Measurements from ENCODE around the gene HNRNPDL. TPM values are rescaled to one million over a fixed set of nuclear protein-coding genes. Genes with fewer than 3 reads are reported as not detected.
"Not testable (repeated sequence)": the region's sequence is repeated elsewhere in the genome, so short reads cannot be mapped to it uniquely, and the experiment has no call there.

Gene HNRNPDL
- total RNA-seq, 2 experiments from 2014 or later, result 264 to 277 TPM

DNA sequence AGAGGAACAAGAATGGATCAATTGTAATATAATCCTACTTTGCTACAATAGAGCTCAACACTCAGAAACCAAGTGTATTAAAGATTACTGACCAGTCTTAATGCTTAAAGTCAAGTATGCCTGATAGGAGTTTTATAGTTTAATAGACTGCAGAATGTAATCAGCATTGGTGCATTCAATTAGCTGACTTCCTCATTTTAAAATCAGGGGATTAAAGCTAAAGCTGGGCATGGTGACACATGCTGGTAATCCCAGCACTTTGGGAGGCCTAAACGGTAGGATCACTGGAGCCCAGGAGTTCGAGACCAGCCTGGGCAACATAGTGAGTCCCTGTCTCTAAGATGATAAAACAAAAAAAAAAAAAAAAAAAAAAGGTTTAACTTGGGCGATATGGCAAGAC, 10.8 kb downstream of the HNRNPDL start:
- H3K27me3 Mint-ChIP-seq, result peaks cover 18% of the 10 kb centered on the region
- H3K4me3 Mint-ChIP-seq, result no peak overlapping the region
- peaks cover 18% of the 10 kb centered on the region for H3K36me3 Mint-ChIP-seq
- H3K9me3 Mint-ChIP-seq, result no peaks in the 10 kb centered on the region
- no peak overlapping the region for H3K27ac Mint-ChIP-seq
- CTCF ChIA-PET, result interaction anchor here (1.1 kb wide), 1 partner anchor 10 kb away, joined by 5 read pairs; no protein-coding TSS in a partner anchor
- peaks cover 15% of the 10 kb centered on the region for H3K4me1 Mint-ChIP-seq (ENCODE audit: low read depth)
- intact Hi-C loops (cut with micrococcal nuclease), result no loop called here
- POLR2A ChIA-PET, result interaction anchor here (1.0 to 1.3 kb wide), 2 partner anchors 10 to 39 kb away, joined by 3 to 8 read pairs; partner anchors contain the start of gene HNRNPDL
- no peak for DNase-seq

GRCh38 chr4:82415922-82416365, 14.3 kb downstream of the HNRNPDL start:
- POLR2A ChIA-PET, result interaction anchor here (2.2 kb wide), 1 partner anchor 13 kb away, joined by 7 read pairs; no protein-coding TSS in a partner anchor
- peaks cover 18% of the 10 kb centered on the region for H3K27me3 Mint-ChIP-seq

GRCh38 chr4:82415061-82415460, 15.2 kb downstream of the HNRNPDL start:
- POLR2A ChIA-PET, result interaction anchor here (0.6 to 2.2 kb wide), 2 partner anchors 14 to 18 kb away, joined by 3 to 7 read pairs; no protein-coding TSS in a partner anchor
- DNase-seq; H3K4me1 Mint-ChIP-seq (ENCODE audit: low read depth); intact Hi-C loops (cut with micrococcal nuclease); H3K27ac Mint-ChIP-seq; H3K36me3 Mint-ChIP-seq; H3K9me3 Mint-ChIP-seq; H3K4me3 Mint-ChIP-seq: not testable (repeated sequence)
- CTCF ChIA-PET, result interaction anchor here (0.6 kb wide), 1 partner anchor 130 kb away, joined by 4 read pairs; no protein-coding TSS in a partner anchor
- peaks cover 18% of the 10 kb centered on the region for H3K27me3 Mint-ChIP-seq

More at GRCh38 chr4:82415922-82416365, 14.3 kb downstream of the HNRNPDL start:
- CTCF ChIA-PET, result interaction anchor here (1.7 kb wide), 1 partner anchor 13 kb away, joined by 5 read pairs; no protein-coding TSS in a partner anchor
- intact Hi-C loops (cut with micrococcal nuclease), result no loop called here
- H3K36me3 Mint-ChIP-seq, result no peaks in the 10 kb centered on the region
- H3K4me3 Mint-ChIP-seq, result no peak overlapping the region
- H3K9me3 Mint-ChIP-seq, result peaks cover 4% of the 10 kb centered on the region
- no peak for DNase-seq
- H3K27ac Mint-ChIP-seq, result no peak overlapping the region
- peaks cover 3% of the 10 kb centered on the region for H3K4me1 Mint-ChIP-seq (ENCODE audit: low read depth)

DNA sequence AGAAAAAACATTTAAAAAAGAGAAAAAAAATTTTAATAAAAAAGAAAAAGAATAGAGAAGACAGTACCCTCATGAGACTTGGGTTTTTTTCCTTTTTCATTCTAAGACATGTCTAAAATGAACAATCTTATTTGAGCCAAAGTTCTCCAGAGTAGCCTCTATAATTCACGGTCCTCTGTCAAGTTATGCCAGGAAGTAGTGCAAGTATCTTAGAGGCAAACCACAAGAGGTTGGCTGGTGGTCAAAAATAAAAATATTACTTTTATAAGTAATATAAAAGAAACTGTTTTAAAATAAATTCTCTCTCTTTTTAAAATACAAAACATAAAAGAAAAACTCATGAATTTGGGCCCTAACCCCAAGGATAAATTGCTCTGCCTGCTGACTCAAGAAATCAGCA, 26.5 kb downstream of the HNRNPDL start:
- ChIA-PET CTCF (no interaction called here), POLR2A (no interaction called here)
- intact Hi-C loops (cut with micrococcal nuclease), result no loop called here
- no peak for DNase-seq
- peaks cover 5% of the 10 kb centered on the region for H3K27me3 Mint-ChIP-seq
- H3K4me1 Mint-ChIP-seq (ENCODE audit: low read depth), result no peaks in the 10 kb centered on the region
- no peak overlapping the region for H3K4me3 Mint-ChIP-seq
- no peaks in the 10 kb centered on the region for H3K36me3 Mint-ChIP-seq
- H3K27ac Mint-ChIP-seq, result no peak overlapping the region
- no peaks in the 10 kb centered on the region for H3K9me3 Mint-ChIP-seq

DNA sequence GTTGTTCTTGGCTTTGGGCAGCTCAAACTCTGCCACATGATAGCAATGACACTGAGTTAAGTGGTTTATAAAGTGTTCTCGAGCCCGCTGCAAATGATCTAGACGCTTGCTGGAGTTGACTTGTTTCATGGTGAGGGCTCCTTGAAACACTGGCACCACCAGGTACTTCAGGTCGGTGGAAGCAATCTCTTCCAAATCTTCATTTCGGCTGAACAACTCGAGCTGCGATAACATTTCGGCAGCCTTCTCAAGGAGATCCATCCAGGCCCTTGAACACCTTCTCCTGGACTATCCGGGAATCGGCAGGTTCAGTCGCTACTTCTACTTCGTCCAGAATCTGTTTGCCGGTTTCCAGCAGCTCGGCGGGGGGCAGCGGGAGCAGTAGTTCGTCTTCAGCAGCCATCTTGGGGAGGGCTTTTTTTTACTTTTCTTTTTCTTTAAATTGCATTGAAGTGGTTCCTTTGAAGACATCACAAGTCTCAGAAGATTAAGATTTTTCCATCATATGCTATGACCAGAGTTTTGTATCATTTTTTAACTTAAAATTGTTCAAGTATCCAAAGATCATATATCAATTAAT, 28.0 kb downstream of the HNRNPDL start:
- DNase-seq, result no peak
- intact Hi-C loops (cut with micrococcal nuclease), result no loop called here
- Mint-ChIP-seq H3K9me3 (no peaks in the 10 kb centered on the region), H3K4me3 (no peak overlapping the region), H3K36me3 (no peaks in the 10 kb centered on the region), H3K4me1 (ENCODE audit: low read depth) (no peaks in the 10 kb centered on the region), H3K27ac (no peak overlapping the region), H3K27me3 (peaks cover 5% of the 10 kb centered on the region)
- CTCF ChIA-PET, result no interaction called here
- POLR2A ChIA-PET, result no interaction called here

DNA sequence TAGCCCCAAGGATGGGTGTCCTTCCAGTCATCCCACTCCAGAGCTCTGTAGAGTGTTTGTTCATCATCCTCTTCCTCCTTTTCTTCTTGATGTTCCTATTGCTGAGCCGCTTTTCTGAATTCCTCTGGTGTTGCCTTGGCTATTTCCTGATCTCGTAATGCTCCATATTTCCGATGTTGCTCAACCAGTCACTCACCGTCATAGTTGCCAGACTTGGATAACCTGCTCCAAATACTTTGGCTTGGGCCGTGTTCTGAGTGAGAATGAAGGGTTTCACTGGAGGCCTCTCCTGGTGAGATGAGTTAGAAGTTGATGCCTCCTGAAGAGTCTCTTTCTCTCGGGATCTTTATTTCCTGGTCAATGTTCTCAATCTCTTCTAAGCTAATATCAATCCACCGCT, 28.7 kb downstream of the HNRNPDL start:
- Mint-ChIP-seq H3K27ac (no peak overlapping the region), H3K36me3 (no peaks in the 10 kb centered on the region), H3K4me1 (ENCODE audit: low read depth) (no peaks in the 10 kb centered on the region), H3K27me3 (peaks cover 5% of the 10 kb centered on the region), H3K4me3 (no peak overlapping the region), H3K9me3 (no peaks in the 10 kb centered on the region)
- CTCF ChIA-PET, result no interaction called here
- intact Hi-C loops (cut with micrococcal nuclease), result no loop called here
- no peak for DNase-seq
- POLR2A ChIA-PET, result no interaction called here

- POLR2A ChIA-PET, result interaction anchor here (1.2 to 1.4 kb wide), 2 partner anchors 17 to 26 kb away, joined by 3 read pairs; no protein-coding TSS in a partner anchor
- CTCF ChIA-PET, result no interaction called here
Observed at GRCh38 chr4:82398263-82398662, 32.0 kb downstream of the HNRNPDL start.

DNA sequence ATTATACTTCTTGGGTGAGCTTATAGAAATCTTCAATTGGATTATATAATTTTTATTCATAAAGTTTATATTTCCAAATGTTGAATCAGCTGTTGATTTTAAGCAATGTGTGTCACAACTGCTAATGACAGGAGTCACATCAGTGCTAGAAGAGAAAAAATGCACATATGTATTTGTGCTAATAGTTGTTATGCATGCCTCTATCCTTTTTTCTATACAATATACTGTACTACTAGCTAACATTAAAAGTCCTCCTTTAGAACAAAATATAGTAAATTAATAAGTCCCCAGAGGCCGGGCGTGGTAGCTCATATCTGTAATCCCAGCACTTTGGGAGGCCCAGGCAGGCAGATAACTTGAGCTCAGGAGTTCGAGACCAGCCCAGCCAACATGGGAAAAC, 32.7 kb downstream of the HNRNPDL start:
- peaks cover 5% of the 10 kb centered on the region for H3K27me3 Mint-ChIP-seq
- POLR2A ChIA-PET, result interaction anchor here (0.6 to 1.2 kb wide), 3 partner anchors 18 to 598 kb away, joined by 3 to 4 read pairs (median 3); no protein-coding TSS in a partner anchor
- no peak overlapping the region for H3K4me3 Mint-ChIP-seq
- H3K27ac Mint-ChIP-seq, result no peak overlapping the region
- DNase-seq, result no peak
- no peaks in the 10 kb centered on the region for H3K4me1 Mint-ChIP-seq (ENCODE audit: low read depth)
- H3K36me3 Mint-ChIP-seq, result no peaks in the 10 kb centered on the region
- intact Hi-C loops (cut with micrococcal nuclease), result no loop called here
- no peaks in the 10 kb centered on the region for H3K9me3 Mint-ChIP-seq
- CTCF ChIA-PET, result interaction anchor here (0.6 to 1.3 kb wide), 3 partner anchors 10 to 308 kb away, joined by 3 read pairs; no protein-coding TSS in a partner anchor

More at GRCh38 chr4:82398263-82398662, 32.0 kb downstream of the HNRNPDL start:
- intact Hi-C loops (cut with micrococcal nuclease), result no loop called here
- Mint-ChIP-seq H3K27me3 (peaks cover 5% of the 10 kb centered on the region), H3K36me3 (no peaks in the 10 kb centered on the region), H3K9me3 (no peaks in the 10 kb centered on the region), H3K4me3 (no peak overlapping the region), H3K4me1 (ENCODE audit: low read depth) (no peaks in the 10 kb centered on the region), H3K27ac (no peak overlapping the region)
- DNase-seq, result no peak

DNA sequence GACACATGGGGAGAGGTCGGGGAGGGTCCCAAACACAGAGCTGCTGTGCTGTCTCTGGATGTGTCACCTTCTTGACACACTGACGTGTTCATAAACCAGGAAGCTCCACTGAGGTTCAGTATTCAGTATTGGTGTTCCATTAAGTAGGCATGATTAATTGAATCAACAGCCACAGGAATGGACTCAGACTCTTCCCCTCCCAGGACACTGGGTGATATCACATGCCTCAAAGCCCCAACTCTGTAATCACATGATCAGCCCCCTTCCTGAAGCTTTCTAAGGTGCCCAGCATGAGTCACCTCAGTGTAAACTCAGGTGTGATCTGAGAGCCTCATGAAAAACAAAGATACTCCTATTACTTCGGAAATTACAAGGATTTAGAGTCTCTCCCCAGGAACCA, 35.4 kb downstream of the HNRNPDL start:
- Mint-ChIP-seq H3K9me3 (no peaks in the 10 kb centered on the region), H3K4me3 (no peak overlapping the region), H3K27ac (no peak overlapping the region), H3K4me1 (ENCODE audit: low read depth) (no peaks in the 10 kb centered on the region), H3K36me3 (no peaks in the 10 kb centered on the region), H3K27me3 (no peaks in the 10 kb centered on the region)
- ChIA-PET CTCF (interaction anchor here (0.6 kb wide), 1 partner anchor 99 kb away, joined by 3 read pairs; no protein-coding TSS in a partner anchor), POLR2A (interaction anchor here (0.5 kb wide), 1 partner anchor 138 kb away, joined by 3 read pairs; no protein-coding TSS in a partner anchor)
- intact Hi-C loops (cut with micrococcal nuclease), result no loop called here
- DNase-seq, result no peak

GRCh38 chr4:82390061-82390460, 40.2 kb downstream of the HNRNPDL start:
- POLR2A ChIA-PET, CTCF ChIA-PET: not testable (repeated sequence)

GRCh38 chr4:82388405-82388804, 41.9 kb downstream of the HNRNPDL start:
- POLR2A ChIA-PET, result no interaction called here

More at GRCh38 chr4:82390061-82390460, 40.2 kb downstream of the HNRNPDL start:
- DNase-seq; H3K27ac Mint-ChIP-seq; intact Hi-C loops (cut with micrococcal nuclease); H3K4me1 Mint-ChIP-seq (ENCODE audit: low read depth); H3K9me3 Mint-ChIP-seq; H3K36me3 Mint-ChIP-seq; H3K27me3 Mint-ChIP-seq; H3K4me3 Mint-ChIP-seq: not testable (repeated sequence)

GRCh38 chr4:82386312-82386711, 44.0 kb downstream of the HNRNPDL start:
- H3K4me1 Mint-ChIP-seq (ENCODE audit: low read depth); CTCF ChIA-PET; H3K27ac Mint-ChIP-seq; H3K9me3 Mint-ChIP-seq; H3K4me3 Mint-ChIP-seq; H3K27me3 Mint-ChIP-seq; intact Hi-C loops (cut with micrococcal nuclease); DNase-seq; H3K36me3 Mint-ChIP-seq: not testable (repeated sequence)
- POLR2A ChIA-PET, result interaction anchor here (1.3 kb wide), 1 partner anchor 24 kb away, joined by 3 read pairs; no protein-coding TSS in a partner anchor

More at GRCh38 chr4:82388405-82388804, 41.9 kb downstream of the HNRNPDL start:
- H3K27me3 Mint-ChIP-seq, result no peaks in the 10 kb centered on the region
- H3K36me3 Mint-ChIP-seq, result no peaks in the 10 kb centered on the region
- CTCF ChIA-PET, result interaction anchor here (0.8 kb wide), 1 partner anchor 9 kb away, joined by 3 read pairs; no protein-coding TSS in a partner anchor
- H3K9me3 Mint-ChIP-seq, result no peaks in the 10 kb centered on the region
- H3K4me1 Mint-ChIP-seq (ENCODE audit: low read depth), result no peaks in the 10 kb centered on the region
- intact Hi-C loops (cut with micrococcal nuclease), result no loop called here
- no peak for DNase-seq
- H3K27ac Mint-ChIP-seq, result no peak overlapping the region
- H3K4me3 Mint-ChIP-seq, result no peak overlapping the region

All from activated CD4-positive, alpha-beta memory T cell treated with anti-CD3 and anti-CD28 coated beads for 36 hours (primary cell).